HG03025 (cell line): ENCODE results near the gene KICS2.

Source experiments
- ATAC-seq: cut with Tn5 transposase; IDR thresholded peaks from one replicate; pipeline ENCODE4 v1.9.1; 2021; ENCODE audit warnings: mild to moderate bottlenecking, moderate library complexity; ENCODE audit not compliant: unreplicated experiment, low FRiP score

KICS2 gene

GRCh38 chr12:64178122-64178521 is 44.0 kb downstream of the KICS2 start:
- ATAC-seq, result no peak

GRCh38 chr12:64177001-64177400 is 45.1 kb downstream of the KICS2 start:
- no peak for ATAC-seq

GRCh38 chr12:64175254-64175945 is 46.7 kb downstream of the KICS2 start:
- ATAC-seq, result no peak

- ATAC-seq, result no peak
Measured at GRCh38 chr12:64173456-64173855, 48.6 kb downstream of the KICS2 start.
